NCI-H1048 (cell line): Measurements from ENCODE around the gene PPP1R16B.

Experiments
- DNase-seq: peaks from one replicate; lab custom pipeline; 2025; lab: John Stamatoyannopoulos, UW

Gene PPP1R16B

GRCh38 chr20:38805502-38805957, at the start of gene PPP1R16B:
PPP1R16B (plus strand) TSS chr20:38805697; CDS start chr20:38835926, 30,229 bp downstream.
- no peak for DNase-seq

- DNase-seq: no peak
These were observed 48.2 kb upstream of the PPP1R16B start for GRCh38 chr20:38757145-38757775.

GRCh38 chr20:38759106-38759505, 46.4 kb upstream of the PPP1R16B start:
- DNase-seq: no peak

GRCh38 chr20:38760978-38761377, 44.5 kb upstream of the PPP1R16B start:
- DNase-seq: no peak

- no peak for DNase-seq
These were observed 43.3 kb upstream of the PPP1R16B start for GRCh38 chr20:38762174-38762573.

- no peak for DNase-seq
These were observed 41.9 kb upstream of the PPP1R16B start for GRCh38 chr20:38763616-38764015.

- no peak for DNase-seq
These were observed 40.8 kb upstream of the PPP1R16B start for GRCh38 chr20:38764567-38765318.

GRCh38 chr20:38766071-38766470, 39.4 kb upstream of the PPP1R16B start:
- DNase-seq: no peak

GRCh38 chr20:38769376-38770295, 35.9 kb upstream of the PPP1R16B start:
- no peak for DNase-seq

GRCh38 chr20:38770546-38770945, 35.0 kb upstream of the PPP1R16B start:
- DNase-seq: no peak

GRCh38 chr20:38770970-38771369, 34.5 kb upstream of the PPP1R16B start:
- DNase-seq: no peak

- DNase-seq: no peak
These were observed 33.9 kb upstream of the PPP1R16B start for GRCh38 chr20:38771621-38772020.

GRCh38 chr20:38774167-38774566, 31.3 kb upstream of the PPP1R16B start:
- no peak for DNase-seq

- DNase-seq: no peak
These were observed 29.1 kb upstream of the PPP1R16B start for GRCh38 chr20:38776363-38776762.

GRCh38 chr20:38779247-38780097, 26.0 kb upstream of the PPP1R16B start:
- no peak for DNase-seq

- no peak for DNase-seq
These were observed 23.2 kb upstream of the PPP1R16B start for GRCh38 chr20:38782275-38782674.

GRCh38 chr20:38787870-38788269, 17.6 kb upstream of the PPP1R16B start:
- DNase-seq: no peak

- no peak for DNase-seq
These were observed 15.8 kb upstream of the PPP1R16B start for GRCh38 chr20:38789503-38790199.

GRCh38 chr20:38790200-38791053, 15.1 kb upstream of the PPP1R16B start:
- DNase-seq: peak; percentile 8

GRCh38 chr20:38791291-38791690, 14.2 kb upstream of the PPP1R16B start:
- DNase-seq: no peak
